Fibroblast of mammary gland (primary cell): Measurements from ENCODE around the gene IMP4.
A peak's percentile ranks its signal among the peaks of the same experiment; 100 is the strongest.

Experiments
- DNase-seq: peaks from one replicate; pipeline ENCODE4 v3.0.0-alpha.2; 2010; ENCODE audit warnings: low read depth
- H3K4me3 ChIP-seq: 2 replicates; pipeline ENCODE4 v1.5.1; 2011; ENCODE audit warnings: low read depth, mild to moderate bottlenecking, low read length, moderate library complexity; ENCODE audit not compliant: control insufficient read depth
- TF ChIP-seq, protein P1 (sequence below): conservative IDR thresholded peaks from 2 replicates; pipeline ENCODE4 v1.5.1; 2011; ENCODE audit warnings: low read depth, low read length, inconsistent platforms; ENCODE audit not compliant: control insufficient read depth, insufficient read depth

IMP4 gene

DNA sequence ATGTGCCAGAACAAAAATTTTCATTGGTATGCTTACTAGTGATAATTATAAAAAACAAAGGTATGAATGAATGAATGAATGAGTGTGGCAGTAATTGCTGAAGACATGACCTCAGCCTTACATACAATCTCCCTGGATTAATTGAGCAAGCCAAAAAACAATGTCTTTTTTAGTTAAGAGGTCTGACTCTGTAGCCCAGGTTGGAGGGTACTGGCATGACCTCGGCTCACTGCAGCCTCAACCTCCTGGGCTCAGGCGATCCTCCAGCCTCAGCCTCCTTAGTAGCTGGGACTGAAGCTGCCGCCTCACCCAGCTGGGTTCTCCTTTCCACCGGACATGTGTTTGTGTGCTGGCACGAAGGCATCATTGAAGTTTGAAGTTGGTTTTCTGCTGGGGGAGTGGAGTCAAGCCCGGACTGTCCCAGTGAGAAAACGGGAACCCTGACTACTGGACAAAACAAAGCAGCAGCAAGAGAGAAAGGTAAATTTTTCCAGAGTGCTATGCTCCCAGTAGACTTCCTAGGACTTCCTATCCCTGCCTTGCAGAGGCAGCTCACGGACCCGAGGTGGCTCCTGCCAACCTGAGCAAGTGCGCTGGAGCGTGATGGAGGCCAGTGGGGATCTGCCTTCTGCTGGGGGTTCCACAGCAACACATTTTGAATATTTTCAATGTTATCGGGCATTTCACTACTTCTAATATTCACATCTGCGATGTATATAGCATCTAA, 6.4 kb upstream of the IMP4 start:
- TF ChIP-seq, protein P1, sequence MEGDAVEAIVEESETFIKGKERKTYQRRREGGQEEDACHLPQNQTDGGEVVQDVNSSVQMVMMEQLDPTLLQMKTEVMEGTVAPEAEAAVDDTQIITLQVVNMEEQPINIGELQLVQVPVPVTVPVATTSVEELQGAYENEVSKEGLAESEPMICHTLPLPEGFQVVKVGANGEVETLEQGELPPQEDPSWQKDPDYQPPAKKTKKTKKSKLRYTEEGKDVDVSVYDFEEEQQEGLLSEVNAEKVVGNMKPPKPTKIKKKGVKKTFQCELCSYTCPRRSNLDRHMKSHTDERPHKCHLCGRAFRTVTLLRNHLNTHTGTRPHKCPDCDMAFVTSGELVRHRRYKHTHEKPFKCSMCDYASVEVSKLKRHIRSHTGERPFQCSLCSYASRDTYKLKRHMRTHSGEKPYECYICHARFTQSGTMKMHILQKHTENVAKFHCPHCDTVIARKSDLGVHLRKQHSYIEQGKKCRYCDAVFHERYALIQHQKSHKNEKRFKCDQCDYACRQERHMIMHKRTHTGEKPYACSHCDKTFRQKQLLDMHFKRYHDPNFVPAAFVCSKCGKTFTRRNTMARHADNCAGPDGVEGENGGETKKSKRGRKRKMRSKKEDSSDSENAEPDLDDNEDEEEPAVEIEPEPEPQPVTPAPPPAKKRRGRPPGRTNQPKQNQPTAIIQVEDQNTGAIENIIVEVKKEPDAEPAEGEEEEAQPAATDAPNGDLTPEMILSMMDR = no peak
- no peak for DNase-seq
- no peak overlapping the region for H3K4me3 ChIP-seq

DNA sequence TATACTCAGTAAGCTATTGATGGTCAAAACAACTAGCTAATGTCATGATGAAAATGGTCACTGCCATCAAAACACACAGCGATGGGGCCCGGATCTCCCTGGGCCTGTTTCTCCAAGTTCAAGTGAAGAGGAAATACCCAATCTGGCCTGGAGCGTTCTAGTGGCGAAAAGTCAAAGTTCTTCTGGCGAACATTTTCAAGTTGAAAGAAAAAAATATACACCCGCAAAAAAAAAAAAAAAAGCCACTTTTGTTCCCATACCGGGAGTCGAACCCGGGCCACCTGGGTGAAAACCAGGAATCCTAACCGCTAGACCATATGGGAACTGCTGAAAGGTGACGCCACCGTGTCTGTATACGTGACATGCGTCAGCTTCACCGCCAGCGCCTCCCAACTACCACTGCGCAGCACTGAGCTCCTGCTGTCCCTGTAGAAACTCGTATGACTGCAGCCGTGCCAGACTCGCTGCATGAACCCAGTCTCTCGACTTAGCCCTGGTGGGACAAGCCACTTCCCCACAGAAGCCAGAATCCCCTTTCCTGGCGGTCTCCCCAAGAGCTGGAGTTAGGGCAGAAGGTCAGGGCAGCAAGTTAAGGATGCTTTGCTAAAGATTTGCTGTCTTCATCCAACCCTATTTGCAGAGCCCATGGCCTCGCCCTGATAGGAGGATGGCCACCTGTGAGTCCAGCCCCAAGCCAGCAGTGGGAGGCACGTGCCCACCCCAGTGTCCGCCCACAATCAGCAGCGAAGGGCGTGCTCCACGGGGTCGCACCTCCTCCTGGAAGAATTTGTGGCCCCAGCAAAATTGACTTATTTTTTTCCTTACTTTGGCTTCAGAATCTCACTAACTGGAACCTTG, 5.6 kb upstream of the IMP4 start:
- H3K4me3 ChIP-seq = no peak overlapping the region
- DNase-seq = peak; percentile 54
- TF ChIP-seq, protein P1 = no peak

DNA sequence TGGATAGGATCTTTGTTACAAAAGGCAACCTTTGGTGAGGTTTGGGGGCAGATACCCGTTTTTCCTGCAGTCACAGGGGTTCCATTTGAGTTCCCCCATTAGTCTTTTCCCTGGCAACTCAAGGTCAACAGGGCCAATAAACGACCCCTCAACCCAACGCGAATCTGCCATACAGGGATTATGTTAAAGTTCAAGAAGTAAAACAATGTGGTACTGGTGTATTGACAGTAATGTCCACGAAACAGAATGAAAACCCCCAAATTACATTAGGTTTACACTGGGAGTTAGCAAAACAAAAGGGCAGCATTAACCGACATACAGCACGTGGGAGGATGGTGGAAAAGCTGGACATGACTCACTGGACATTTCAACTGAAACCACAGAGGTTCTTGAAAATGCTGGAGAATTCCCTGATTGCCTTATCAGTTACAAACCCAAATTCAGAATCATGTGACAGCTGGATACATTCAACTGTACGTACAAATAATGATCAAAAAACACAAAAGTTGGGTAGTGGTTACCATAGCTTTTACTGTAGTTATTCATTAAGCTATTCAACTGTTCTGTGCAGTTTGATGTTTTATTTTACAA, 4.9 kb upstream of the IMP4 start:
- DNase-seq = peak; percentile 81
- no peak overlapping the region for H3K4me3 ChIP-seq
- TF ChIP-seq, protein P1 = no peak

DNA sequence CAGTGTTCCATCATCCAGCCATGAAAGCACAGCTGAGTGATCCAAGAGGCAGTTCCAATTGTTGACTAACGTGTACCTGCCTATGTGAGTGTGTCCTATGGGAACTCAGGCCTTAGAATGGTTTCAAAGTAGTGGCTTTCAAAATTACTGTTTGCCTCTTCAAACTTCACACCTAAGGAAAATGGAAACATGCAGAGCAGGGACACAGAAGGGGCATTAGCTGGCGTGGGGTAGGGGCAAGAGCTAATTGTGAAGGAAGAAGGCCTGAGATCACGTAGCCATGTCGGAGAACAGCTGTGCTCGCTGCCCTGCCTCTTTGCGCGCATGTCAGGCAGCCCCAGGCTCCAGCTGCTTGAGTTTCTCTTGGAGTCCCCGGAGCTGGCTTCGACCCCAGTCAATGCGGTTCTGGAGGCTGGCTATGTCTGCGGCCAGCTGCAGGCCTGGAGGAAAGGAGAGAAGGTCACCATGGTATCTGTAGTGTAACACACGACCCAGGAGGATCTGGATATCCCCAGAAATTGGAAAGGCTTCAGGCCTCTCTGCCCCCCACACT, 3.8 kb upstream of the IMP4 start:
- DNase-seq = no peak
- no peak overlapping the region for H3K4me3 ChIP-seq
- TF ChIP-seq, protein P1 = no peak

DNA sequence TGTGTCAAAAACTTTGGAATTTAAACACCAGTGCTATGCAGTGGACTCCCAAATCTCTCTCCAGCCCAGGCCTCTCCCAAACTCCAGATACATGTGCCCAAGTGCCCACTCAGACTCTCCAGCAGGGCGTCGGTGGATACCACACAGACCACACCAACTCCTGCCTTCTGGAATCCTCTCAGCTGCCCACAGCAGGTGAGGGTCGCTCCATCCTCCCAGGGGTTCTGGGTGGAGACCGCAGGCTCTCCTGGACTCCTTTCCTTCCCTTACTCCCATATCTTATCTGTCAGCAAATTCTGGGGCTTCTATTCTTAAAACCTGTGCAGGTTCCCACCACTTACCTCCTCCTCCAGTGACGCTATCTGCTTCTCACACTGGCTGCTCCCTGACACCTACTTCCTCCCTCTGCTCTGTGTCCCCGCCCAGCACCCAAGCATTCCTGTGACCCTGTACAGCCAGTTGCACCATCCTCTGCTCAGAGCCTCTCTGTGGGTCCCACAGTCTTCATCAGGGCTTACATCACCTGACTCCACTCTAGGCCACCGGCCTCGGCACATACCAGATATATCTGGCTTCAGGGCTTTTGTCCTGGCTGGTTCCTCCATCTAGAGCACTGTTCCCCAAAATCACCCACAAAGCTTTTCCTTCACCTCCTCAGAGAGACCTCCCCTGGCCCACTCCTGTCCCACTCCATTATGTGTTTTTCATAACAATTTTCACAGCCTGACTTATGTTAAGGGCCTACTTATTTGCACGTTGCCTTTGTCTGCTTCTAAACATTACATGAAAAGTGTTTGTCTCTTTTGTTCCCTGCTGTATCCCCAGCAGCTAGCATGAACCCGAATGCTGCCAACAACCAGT, 2.6 kb upstream of the IMP4 start:
- no peak overlapping the region for H3K4me3 ChIP-seq
- DNase-seq = no peak
- TF ChIP-seq, protein P1 = no peak

DNA sequence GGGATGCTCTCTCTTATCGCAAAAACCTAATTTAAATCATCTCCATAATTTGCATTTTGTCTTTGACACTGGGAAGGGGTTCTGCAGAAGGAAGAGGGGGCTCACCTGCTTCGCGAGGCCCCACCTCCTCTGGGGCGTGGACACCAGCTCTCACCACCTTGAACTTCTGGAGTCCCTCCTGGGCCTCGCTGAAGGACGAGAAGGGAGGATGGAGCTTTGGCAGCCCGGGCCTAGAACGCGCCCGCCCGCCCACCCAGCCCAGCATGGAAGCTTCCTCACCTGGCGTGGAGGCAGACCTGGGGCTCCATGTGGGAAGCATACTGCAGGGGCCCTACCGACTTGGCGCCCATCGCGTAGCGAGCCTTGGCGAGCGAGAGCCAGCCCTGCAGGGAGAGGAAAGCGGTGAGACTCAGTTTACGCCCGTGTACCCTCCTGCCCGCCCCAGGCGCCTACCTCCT, 1.1 kb upstream of the IMP4 start:
- peak overlapping the region; percentile 87 for H3K4me3 ChIP-seq
- TF ChIP-seq, protein P1 = no peak
- DNase-seq = peak; percentile 3
